ENCODE measurements around the gene TRAPPC2. TPM values are rescaled to one million over a fixed set of nuclear protein-coding genes. Genes with fewer than 3 reads are reported as not detected.

Gene TRAPPC2
- total RNA-seq, 4 donors from 2014 or later = 5.9 to 16.5 (median 9.2) TPM

DNA sequence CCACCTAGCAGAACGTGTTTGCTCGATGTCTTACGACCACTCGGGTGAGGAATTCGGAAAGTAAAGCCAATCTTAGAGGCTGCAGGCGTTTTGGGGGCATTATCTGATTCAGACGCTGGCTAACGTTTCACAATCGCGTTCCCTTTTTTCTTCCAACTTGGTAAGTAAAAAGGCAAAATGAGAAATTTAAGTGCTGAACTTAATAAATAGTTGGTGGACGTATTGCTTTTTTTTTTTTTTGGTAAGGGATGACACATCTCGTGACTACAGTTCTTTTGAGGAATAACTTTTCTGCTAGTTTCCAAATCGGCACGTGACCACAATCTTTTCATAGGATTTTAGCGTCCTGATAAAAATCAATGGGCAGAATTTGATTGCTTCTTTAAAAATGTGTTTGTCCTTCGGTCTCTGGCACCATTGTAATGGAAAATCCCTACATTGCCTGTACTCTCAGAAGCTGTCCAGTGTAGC lies 44.6 kb downstream of the TRAPPC2 start:
- no peak for TF ChIP-seq CTCF (IDR thresholded peaks at IDR 0.05; ENCODE audit: low read depth)

DNA sequence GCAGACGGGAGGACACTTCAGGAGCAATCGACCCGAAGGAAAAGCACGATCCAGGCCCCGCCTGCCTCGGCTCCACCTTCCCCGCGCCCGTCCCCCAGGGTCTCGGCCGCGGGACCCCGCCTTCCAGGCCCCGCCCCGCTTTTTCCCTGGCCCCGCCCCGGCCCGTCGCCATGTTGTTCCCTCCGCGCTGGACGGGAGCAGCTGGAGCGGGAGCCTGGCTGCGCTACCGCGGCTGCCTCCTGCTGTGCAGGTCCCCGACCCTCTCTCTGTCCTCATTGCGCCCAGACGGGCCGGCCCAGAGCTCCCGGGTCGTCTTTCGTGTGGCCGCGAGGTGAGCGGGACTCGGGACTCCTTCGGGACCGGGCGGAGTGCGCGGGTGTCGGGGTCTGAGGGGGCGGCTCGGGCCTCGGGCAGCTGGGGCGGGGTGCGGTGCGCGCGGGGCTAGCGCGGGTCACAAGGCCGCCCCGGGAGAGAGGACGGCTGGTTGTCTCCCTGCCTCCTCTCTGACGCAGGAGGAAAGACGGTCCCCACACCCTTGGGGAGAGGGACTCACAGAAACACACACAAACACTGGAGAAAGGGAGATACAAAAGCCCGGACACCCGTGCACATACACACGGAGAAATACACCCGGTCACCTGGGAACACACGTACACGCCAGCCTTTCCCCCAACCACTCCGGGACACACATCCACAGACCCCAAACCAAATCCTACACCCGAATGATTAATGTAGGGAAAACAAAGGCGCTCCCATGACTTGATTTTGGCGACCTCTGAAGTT lies 45.3 kb downstream of the TRAPPC2 start, which contains the start of gene RAB9A:
RAB9A (plus strand) TSS at position 171 of the 783 bp plus-strand sequence. CDS start 19,619 bp downstream, outside the sequence.
- TF ChIP-seq CTCF (IDR thresholded peaks at IDR 0.05; ENCODE audit: low read depth) = no peak

DNA sequence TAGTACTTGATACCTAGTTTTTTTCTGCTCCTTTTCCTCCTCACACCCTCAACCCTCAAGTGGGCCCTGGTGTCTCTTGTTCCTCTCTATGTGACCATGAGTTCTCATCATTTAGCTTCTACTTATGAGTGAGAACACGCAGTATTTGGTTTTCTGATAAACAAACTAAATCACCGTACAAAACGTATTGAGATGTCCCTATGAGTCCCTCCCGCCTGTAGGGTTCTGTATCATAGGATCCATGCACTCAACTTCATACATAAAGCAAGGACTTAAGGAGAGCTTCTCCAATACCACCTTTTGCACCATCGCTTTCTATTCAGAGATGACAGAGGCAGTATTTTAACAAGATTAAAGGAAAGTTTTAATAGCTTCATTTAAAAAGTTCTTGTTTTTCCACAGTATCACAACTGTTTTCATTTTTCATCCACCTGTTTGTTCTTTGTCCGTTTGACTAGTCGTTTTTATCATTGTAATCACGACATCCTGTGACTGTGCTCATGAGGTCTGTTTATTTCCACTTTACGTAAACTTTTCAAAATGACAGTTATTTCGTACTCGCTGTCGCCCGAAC lies 45.9 kb downstream of the TRAPPC2 start:
- TF ChIP-seq CTCF (IDR thresholded peaks at IDR 0.05; ENCODE audit: low read depth) = no peak

GRCh38 chrX:13687203-13687602 lies 47.2 kb downstream of the TRAPPC2 start:
- no peak for TF ChIP-seq CTCF (IDR thresholded peaks at IDR 0.05; ENCODE audit: low read depth)

DNA sequence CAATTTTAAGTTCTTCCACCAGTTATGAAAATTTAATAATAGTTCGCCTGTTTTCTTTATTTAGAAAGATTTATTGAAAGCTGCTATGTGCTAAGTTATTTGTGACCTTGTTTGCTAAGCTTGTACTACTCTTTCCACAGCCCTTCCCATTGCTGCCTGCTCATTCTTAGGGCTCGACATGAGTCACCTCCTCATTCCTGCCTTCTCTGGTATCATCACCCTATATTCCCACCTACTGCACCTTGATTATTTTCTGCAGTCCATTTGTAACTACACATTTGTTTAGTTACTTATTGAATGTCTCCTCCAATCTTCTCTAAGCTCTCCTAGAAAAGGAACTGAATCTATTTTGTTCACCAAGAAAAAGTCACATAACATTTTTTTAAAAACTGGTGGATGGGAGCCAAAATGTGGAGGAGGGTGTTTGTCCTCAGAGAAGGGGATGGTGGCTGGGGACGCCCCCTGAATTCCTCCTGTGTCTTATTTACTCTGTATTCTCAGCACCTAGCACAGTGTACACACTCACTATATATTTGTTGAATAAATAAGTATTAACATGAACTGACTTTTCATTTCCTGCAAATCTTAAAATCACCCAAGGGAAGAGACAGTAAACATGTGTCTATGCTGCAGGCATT lies 49.2 kb downstream of the TRAPPC2 start:
- no peak for TF ChIP-seq CTCF (IDR thresholded peaks at IDR 0.05; ENCODE audit: low read depth)

DNA sequence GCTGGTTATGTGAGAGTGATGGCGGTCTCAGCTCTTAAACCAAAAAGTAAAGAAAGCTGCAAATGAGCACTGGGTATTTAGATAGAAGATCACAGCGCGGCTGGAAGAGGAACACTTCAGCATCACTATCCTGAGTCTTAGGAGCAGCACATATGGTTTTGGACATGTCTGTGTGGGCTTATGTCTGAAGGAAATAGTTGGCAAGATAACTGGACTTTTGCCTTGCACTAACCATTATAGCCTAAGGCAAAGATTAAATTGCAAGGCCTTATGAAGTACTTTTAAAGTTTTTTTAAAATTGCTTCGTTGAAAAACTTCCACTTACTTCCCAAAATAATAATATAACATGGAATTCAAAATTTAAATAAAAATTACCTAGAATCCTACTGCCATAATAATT lies 50.1 kb downstream of the TRAPPC2 start:
- no peak for TF ChIP-seq CTCF (IDR thresholded peaks at IDR 0.05; ENCODE audit: low read depth)

- no peak for TF ChIP-seq CTCF (IDR thresholded peaks at IDR 0.05; ENCODE audit: low read depth)
These were observed 52.8 kb downstream of the TRAPPC2 start for GRCh38 chrX:13681595-13681994.
